Globus pallidus (tissue), 1 donor: ENCODE data around the gene GIPC3.
"Not testable (repeated sequence)": the region's sequence is repeated elsewhere in the genome, so short reads cannot be mapped to it uniquely, and the experiment has no call there.

Source experiments
- DNase-seq: peaks from one replicate; pipeline ENCODE4 v3.0.0-alpha.2; 2015; ENCODE audit warnings: low spot score

The GIPC3 gene

DNA sequence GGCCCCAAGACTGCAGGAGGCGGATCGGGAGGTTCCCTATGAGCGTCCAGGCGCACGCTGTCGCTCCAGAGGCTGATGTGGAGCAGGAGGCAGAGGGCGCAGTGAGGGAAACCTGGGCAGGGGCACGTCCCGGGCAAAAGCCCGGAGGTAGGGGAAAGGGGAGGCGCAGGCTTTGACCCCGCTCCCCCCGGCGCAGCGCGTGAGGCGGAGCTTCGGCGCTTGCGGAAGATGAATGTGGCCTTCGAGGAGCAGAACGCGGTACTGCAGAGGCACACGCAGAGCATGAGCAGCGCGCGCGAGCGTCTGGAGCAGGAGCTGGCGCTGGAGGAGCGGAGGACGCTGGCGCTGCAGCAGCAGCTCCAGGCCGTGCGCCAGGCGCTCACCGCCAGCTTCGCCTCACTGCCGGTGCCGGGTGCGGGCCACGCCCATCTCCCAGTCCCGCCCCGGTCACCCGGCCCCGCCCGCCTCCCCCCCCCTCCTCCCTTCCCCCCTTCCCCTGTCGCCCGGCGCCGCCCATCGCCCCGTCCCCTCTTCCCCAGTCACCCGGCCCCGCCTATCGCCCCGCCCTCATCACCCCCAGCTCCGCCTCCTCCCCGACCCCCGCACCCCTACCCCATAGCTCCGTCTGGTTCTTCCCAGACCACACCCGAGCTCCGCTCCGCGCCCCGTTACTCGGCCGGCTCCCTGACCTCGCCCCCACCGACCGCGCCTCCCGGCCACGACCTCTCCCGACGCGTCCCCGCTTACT, 8.4 kb upstream of the GIPC3 start:
- DNase-seq: peak; percentile 48

DNA sequence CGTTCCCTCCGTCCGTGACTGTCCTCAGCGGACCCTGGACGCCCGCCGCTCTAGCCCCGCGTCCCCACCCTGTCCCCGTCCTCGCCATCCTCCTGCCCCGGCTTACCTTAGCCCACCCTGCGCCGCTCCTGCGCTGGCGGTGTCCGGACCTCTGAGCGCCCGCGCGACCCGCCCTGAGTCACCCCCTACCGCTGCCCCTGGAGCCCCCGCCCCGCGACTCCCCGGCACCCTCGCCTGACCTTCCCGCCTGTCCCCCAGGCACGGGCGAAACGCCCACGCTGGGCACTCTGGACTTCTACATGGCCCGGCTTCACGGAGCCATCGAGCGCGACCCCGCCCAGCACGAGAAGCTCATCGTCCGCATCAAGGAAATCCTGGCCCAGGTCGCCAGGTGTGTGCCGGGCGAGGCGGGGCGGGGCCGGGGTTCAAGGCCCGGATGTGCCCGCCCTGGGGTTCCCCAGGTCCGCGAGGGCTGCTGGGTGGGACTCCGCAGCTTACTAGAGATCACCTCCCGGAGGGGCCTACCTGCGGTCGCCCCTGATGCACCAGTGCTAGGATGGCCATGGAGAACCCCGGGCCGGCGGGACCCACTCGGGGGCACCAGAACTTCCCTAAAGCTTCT, 7.4 kb upstream of the GIPC3 start:
- no peak for DNase-seq

DNA sequence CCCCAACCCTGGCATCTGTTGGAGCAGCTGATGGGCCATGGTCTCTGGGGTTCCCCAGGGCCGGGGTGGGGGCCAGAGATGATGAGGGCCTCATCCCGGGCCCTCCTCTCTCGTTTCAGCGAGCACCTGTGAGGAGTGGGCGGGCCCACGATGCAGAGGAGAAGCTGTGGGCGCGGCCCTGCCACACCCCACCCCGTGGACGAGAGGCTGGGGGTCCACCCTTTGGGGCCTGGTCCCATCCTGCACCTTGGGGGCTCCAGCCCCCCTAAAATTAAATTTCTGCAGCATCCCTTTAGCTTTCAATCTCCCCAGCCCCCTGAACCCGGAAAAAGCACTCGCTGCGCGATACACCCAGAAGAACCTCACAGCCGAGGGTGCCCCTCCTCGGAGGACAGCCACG, 6.9 kb upstream of the GIPC3 start:
- DNase-seq: no peak

DNA sequence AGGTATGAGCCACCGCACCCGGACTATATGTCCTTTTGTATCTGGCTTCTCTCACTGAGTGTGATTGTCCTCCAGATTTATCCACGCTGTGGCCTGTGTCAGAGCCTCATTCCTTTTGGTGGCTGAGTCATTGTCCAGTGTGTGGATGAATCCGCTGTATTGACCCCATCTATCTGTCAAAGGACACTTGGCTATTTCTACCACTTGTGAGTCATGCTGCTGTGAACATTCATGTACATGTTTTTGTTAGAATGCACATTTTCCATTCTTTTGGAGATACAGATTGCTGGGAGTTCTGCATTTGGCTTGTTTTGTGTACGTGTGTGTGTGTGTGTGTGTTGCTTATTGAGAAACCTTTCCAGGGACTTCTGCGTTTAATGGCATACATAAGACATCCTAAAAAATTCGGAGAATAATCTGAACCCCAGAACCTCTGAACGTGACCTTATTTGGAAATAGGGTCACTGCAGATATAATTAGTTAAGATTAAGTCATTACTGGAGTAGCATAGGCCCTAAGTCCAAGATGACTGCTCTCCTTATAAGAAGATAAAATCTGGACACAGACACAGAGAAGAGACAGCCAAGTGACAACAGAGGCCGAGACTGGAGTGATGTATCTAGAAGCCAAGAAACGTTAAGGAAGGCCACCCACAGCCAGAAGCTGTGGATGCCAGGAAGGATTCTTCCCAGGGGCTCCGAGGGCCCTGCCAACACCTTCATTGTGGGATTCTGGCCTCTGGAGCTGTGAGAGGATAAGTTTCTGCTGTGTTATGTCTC, 4.9 kb upstream of the GIPC3 start:
- peak; percentile 30 for DNase-seq

DNA sequence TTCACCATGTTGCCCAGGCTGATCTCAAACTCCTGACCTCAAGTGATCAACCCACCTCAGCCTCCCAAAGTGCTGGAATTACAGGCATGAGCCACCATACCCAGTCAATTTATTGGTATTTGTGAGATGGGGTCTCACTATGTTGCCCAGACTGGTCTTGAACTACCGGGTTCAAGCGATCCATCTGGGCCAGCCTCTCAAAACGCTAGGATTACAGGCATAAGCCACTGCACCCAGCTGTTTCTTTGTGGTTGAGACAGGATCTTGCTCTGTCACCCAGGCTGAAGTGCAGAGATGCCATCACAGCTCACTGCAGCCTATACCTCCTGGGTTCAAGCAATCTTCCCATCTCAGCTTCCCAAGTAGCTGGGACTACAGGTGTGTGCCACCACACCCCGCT, 3.5 kb upstream of the GIPC3 start:
- not testable (repeated sequence) for DNase-seq

DNA sequence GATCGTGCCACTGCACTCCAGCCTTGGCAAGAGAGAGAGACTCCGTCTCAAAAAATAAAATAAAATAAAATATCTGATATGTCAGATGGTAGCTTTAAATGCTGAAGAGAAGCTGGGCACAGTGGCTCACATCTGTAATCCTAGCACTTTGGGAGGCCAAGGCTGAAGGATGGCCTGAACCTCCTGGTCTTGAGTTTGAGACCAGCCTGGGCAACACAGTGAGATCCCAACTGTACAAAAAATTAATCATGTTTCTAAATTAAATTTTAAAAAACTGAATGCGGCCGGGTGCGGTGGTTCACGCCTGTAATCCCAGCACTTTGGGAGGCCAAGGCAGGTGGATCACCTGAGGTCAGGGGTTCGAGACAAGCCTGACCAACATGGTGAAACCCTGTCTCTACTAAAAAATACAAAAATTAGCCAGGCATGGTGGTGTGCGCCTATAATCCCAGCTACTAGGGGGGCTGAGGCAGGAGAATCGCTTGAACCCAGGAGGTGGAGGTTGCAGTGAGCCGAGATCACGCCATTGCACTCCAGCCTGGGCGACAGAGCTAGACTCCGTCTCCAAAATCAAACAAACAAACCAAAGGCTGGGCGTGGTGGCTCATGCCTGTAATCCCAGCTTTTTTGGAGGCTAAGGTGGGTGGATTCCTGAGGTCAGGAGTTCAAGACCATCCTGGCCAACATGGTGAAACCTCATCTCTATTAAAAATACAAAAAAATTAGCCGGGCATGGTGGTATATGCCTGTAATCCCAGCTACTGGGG, 1.1 kb upstream of the GIPC3 start:
- DNase-seq: not testable (repeated sequence)

DNA sequence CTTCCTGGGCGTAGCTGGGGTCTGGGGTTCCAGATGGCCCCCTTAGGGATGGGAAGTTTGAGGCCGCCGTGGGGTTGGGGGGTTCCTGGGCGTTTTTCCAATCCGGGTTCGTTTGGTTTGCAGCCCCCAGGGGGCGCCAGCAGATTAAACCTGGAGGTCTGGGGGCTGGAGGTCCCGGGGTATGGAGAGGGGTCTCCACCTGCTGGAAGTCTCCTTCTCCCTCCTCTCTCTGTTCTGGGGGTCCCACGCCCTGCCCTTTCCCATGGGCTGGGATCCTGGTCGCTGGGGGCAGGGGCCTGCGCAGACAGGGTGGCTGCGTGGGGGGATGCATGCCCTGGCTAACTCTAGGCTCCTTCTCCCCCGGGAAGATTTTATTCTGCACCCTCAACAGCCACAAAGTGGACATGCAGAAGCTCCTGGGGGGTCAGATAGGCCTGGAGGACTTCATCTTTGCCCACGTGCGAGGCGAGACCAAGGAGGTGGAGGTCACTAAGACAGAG, 899 bp downstream of the GIPC3 start:
- DNase-seq: no peak

DNA sequence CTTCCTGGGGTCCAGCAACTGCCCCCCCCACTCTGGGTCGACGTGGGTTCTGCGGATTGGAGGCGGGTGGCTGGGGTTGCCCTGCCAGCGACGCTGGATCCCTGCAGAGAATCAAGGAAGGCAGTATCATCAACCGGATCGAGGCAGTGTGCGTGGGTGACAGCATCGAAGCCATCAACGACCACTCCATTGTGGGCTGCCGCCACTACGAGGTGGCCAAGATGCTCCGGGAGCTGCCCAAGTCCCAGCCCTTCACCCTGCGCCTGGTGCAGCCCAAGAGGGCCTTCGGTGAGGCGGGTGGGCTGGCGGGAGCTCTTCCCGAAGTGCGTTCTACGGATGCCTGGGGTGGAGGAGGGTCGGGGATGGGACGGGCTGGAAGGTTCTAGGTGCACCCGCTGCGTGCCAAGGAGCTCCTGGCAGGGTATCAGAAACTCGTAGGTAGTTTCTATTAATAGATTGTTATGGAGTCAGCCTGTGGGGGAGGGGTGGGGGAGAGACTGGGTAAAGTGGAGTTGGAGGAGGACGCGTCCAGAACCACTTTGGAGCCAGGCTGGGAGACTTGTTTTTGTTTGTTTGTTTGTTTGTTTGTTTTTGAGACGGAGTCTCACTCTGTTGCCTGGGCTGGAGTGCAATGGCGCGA, 1.5 kb downstream of the GIPC3 start:
- no peak for DNase-seq

DNA sequence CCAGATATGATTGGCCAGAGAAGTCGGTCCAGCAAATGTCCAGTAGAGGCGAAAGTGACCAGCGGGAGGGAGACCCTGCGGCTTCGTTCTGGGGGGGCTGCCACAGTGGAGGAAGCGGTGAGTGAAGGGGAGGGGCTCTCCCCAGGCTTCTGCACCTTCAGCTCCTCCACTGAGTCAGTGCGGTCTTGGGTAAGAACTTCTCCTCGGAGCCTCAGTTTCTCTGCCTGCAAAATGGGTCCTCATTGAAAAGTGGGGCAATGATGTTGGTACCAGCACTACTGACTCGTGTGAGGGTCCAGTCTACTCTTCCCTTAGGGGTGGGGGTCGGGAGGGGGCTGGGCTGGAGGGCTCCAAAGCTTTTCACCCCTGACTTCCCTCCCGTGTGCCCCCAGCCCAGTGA, 4.2 kb downstream of the GIPC3 start:
- DNase-seq: no peak

DNA sequence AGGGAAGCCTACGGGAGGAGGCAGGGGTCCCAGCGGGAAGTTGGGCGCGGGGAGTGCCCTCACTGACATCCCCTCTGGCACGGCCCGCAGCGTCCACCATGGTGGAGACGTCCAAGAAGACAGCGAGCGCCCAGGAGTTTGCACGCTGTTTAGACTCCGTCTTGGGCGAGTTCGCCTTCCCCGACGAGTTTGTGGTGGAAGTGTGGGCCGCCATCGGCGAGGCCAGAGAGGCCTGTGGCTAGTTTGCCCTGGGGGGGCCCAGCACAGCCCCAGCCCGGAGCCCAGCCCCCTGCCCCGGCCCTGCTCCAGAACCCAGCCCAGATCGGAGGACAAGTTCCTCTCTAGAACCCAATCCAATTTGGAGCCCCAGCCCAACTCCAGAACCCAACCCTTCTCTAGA, 4.7 kb downstream of the GIPC3 start:
- no peak for DNase-seq

DNA sequence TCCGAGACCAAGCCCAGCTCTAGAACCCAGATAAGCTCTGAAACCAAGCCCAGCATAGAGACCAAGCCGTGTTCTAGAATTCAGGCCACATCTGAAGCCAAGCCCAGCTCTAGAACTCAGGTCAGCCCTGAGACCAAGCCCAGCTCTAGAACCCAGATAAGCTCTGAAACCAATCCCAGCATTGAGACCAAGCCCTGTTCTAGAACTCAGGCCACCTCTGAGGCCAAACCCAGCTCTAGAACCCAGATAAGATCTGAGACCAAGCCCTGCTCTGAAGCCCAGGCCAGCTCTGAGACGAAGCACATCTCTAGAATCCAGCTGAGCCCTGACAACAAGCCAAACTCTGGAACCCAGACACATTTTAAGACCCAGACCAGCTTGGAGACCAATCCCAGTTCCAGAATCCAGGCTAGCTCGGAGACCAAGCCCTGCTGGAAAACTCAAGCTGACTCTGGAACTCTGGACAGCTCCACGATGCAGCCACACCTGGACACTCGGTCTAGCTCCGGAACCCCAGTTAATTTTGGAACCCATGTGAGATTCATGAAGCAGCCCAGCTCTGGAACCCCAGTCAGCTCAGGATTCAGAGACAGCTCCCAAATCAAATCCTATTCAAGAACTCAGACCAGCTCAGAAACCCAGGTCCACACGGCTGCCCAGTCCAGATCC, 5.8 kb downstream of the GIPC3 start:
- DNase-seq: no peak

DNA sequence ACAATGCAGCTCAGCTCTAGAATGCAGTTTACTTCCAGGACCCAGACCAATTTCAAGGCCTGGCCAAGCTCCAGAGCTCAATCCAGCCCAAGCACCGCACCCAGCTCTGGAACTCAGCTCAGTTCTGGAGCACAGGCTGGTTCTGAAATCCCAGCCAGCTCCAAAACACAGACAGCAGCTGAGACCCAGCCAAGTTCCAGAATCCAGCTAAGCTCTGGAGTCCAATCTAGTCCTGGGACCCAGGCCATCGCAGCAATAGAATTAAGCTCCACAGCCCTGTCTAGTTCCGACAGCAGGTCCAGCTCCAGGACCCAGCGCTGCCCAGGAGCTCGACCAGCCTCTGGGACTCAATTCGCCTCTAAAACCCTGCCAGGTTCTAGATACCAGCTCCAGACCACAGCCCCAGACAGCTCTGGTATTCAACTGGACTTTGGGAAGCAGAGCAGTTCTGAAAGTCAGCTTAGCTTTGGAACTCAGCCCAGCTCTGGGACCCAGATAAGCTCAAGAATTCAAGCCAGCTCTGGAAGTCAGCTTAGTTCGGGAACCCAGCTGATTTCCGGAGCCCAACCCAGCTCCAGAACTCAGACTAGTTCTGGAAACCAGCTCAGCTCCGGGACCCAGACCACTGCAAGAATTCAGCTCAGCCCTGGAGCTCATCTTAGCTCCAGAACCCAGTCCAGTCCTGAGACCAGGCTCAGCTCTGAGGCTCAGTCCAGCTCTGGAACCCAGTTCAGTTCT, 6.8 kb downstream of the GIPC3 start:
- no peak for DNase-seq

DNA sequence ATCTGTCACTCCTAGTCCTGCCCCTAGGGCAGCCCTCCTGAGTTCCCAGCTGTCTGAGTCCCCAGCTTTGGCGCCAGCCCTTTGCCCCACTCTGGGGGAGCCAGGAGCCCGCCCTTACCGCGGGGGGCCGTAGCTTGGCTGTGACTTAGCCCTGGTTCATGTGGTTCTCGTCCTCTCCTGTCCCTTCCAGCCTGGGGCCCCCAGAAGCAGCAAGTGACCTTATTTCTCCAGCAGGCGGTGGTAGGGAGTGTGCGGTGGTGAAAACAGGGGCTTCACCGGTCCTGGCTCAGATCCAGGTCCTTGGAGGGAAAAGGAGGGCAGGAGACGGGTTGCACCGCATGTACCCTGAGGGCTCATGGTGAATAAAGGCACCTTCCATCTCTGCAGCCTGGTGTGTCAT, 7.9 kb downstream of the GIPC3 start:
- no peak for DNase-seq

DNA sequence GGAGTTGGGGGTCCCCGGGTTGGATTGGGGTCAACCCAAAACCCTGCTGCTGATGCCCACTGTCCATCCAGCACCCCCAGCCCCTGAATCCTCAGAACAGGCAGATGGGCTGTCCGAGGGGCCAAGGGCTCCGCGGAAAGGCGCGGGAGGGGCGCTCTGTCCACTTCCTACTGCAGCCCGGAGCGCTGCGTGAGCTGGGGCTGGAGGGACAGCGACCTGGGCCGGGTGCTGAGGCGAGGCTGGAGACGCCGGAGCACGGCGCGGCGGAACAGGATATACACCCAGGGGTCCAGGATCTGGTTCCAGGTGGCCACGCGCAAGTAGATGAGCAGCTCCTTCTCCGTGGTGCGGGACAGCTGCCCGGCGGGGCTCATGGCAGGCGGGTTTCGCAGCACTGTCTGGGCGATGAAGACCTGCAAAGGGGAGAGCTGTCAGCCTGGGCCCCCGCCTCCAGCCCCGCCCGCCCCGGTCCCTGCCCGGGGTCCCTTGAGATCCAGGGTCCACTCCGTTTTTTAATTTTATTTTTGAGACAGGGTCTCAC, 10.3 kb downstream of the GIPC3 start:
- DNase-seq: no peak

DNA sequence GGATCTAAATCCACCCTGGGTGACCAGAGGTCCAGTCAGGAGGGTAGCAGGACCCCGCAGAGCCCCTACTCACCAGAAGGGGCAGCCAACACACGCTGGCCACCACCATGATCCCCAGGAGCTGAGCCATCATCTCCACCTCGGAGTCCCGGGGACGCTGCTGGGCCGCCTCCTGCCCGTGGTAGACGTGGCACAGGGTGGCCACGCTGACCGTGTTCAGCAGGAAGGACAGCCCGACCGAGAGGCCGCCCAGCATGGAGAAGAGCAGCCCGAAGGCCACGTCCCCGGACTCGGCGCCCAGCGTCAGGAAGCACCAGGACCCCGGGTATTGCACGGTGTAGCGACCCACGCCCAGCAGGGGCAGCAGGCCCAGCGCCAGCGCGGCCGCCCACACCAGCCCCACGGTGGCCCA, 14.5 kb downstream of the GIPC3 start:
- no peak for DNase-seq

DNA sequence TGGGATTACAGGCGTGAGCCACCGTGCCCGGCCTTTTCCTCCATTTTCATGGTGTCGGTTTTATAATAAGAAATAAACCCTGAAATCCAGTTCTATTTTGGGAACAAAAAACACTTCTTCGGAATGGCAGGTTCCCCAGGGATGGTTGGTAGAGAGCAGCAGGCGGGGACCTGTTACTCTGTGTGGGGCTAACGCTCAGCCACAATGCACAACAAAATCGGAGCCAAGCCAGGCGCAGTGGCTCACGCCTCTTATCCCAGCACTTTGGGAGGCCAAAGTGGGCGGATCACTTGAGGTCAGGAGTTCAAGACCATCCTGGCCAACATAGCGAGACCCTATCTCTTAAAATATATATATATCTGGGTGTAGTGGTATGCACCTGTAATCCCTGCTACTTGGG, 15.7 kb downstream of the GIPC3 start:
- no peak for DNase-seq

DNA sequence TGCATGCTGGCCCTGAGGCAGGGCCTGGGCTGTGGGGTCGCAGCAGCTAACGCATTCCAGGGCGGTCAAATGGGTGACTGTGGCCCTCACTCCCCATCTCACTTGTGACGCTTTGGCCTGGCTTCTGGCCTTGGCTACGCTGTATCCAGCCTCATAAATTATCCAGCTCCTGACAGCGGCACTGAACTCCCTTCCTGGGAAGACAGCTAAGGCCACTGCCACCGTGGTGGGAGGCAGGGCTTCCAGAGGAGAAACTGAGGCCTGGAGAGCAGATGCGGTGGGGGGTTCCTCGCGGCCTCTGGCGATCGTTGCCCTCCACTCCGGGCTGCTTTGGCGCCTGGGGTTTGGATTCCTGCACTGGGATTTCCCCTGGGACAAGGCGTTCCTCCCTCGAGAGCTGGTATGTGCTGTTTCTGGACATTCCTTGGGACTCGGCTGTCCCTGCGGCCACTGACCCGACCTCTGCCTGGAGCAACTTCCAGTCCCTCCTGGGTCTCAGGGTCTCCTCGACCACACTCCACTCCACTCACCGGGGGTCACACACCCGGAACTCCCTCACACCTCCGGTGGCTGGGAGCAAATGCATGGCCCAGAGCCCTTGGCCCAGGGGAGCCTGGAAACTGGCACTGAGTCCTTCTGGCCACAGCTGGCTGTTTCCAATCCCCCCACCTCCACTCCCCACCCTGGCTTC, 18.0 kb downstream of the GIPC3 start:
- no peak for DNase-seq

DNA sequence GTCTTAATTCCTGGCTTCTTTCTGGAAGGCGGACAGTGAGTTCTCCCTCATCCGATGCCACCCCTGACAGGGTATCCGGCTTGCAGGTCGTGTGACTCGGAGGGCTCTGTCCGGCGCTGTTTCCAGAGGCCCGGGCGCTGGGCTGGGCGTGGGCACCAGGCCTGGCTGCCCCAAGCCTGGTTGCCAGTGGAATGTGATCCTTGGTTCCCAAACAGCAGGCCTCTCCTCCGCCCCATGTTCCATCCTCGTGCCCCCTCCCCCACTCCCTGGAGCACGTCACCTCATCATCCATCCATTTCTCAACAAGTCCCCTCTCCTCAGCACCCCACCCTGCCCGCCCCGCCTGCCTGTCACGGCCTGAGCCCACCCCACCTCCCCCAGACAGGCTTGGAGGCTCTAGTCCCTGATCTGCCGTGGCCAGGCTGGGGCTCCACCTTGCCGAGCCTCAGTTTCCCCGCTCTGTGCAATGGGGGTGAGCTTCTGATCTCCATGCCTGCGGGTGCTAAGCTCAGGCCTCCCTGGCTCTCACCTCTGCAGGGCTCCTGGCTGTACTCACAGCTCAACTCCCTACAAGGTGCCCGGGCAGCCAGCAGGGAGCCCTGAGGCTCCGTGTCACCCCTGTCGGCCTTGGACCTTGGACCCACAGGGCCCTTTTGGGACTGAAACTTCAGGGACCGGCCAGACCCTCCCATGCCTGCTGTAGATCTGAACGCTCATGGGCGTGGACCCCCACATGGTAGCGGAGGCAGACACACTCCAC, 19.1 kb downstream of the GIPC3 start:
- no peak for DNase-seq

DNA sequence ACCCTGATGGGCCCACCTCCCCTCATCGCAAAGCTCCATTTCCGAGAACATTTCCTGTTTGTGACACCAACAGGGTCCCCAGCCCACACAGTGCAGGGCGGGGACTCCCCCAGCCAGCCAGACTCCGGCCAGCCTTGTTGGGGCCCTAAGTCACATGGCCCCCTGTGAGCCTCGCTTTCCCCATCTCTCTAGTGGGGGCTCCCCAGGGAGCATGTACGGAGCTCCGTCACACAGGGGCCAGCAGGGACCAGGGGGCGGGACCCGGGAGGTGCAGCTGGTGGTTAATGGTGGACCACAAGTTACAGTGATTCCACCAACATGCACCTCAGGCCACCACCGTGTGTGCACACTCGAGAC, 19.7 kb downstream of the GIPC3 start:
- DNase-seq: no peak
